HG02981 (cell line): Measurements from ENCODE around the gene PARD6G.
A peak's percentile ranks its signal among the peaks of the same experiment; 100 is the strongest.
"Not testable (repeated sequence)": the region's sequence is repeated elsewhere in the genome, so short reads cannot be mapped to it uniquely, and the experiment has no call there.

Experiments used
- ATAC-seq: cut with Tn5 transposase; IDR thresholded peaks from one replicate; pipeline ENCODE4 v1.9.1; 2021; ENCODE audit warnings: mild to moderate bottlenecking, moderate library complexity; ENCODE audit not compliant: unreplicated experiment

PARD6G gene

GRCh38 chr18:80247393-80247841 is at the start of gene PARD6G:
TSS of gene PARD6G (minus strand) at chr18:80247514. CDS start at chr18:80247348, 166 bp downstream.
- peak; percentile 65 for ATAC-seq

- ATAC-seq: not testable (repeated sequence)
Observed at GRCh38 chr18:80262241-80263033, 15.1 kb upstream of the PARD6G start.

GRCh38 chr18:80259610-80260009 is 12.3 kb upstream of the PARD6G start:
- no peak for ATAC-seq

- no peak for ATAC-seq
Observed at GRCh38 chr18:80258640-80259039, 11.3 kb upstream of the PARD6G start.

GRCh38 chr18:80257579-80258543 is 10.5 kb upstream of the PARD6G start:
- ATAC-seq: not testable (repeated sequence)

GRCh38 chr18:80254971-80255500 is 7.7 kb upstream of the PARD6G start:
- no peak for ATAC-seq

GRCh38 chr18:80253871-80254492 is 6.7 kb upstream of the PARD6G start:
- ATAC-seq: no peak

GRCh38 chr18:80253236-80253635 is 5.9 kb upstream of the PARD6G start:
- no peak for ATAC-seq

GRCh38 chr18:80252136-80252535 is 4.8 kb upstream of the PARD6G start:
- ATAC-seq: no peak

GRCh38 chr18:80251700-80252099 is 4.4 kb upstream of the PARD6G start:
- ATAC-seq: no peak

GRCh38 chr18:80250740-80251364 is 3.5 kb upstream of the PARD6G start:
- no peak for ATAC-seq

GRCh38 chr18:80249217-80250093 is 2.1 kb upstream of the PARD6G start:
- ATAC-seq: no peak

- ATAC-seq: peak; percentile 38
Observed at GRCh38 chr18:80246445-80247392, 595 bp downstream of the PARD6G start.

GRCh38 chr18:80245781-80246444 is 1.4 kb downstream of the PARD6G start:
- ATAC-seq: no peak

- ATAC-seq: no peak
Observed at GRCh38 chr18:80244956-80245730, 2.2 kb downstream of the PARD6G start.

- no peak for ATAC-seq
Observed at GRCh38 chr18:80244167-80244566, 3.1 kb downstream of the PARD6G start.

- ATAC-seq: no peak
Observed at GRCh38 chr18:80243204-80243603, 4.1 kb downstream of the PARD6G start.
